PC-3 (cell line): ENCODE data around the gene IRF2.

ENCODE experiments used
- CTCF ChIP-seq: fragments of 300-600 bp; sonication (generic); conservative IDR thresholded peaks from 2 replicates; pipeline ENCODE4 v1.5.1; 2017; ENCODE audit warnings: antibody characterized with exemption, low read depth, mild to moderate bottlenecking, low read length
- EZH2 ChIP-seq: fragments of 300-600 bp; sonication (generic); IDR thresholded peaks from one replicate; pipeline ENCODE4 v1.6.1; 2017; ENCODE audit warnings: antibody characterized with exemption, mild to moderate bottlenecking, low read length; ENCODE audit not compliant: unreplicated experiment

- TF ChIP-seq CTCF (no peak), EZH2 (no peak)
Measured at GRCh38 chr4:184450743-184451535, 23.4 kb downstream of the IRF2 start.
